Endometrial microvascular endothelial cells (primary cell): ENCODE data around the gene MLKL. TPM values are rescaled to one million over a fixed set of nuclear protein-coding genes. Genes with fewer than 3 reads are reported as not detected.

ENCODE experiments used
- in situ Hi-C: cut with HindIII; loops from 2 replicates; pipeline ENCODE4 v1.10.0; 2017; ENCODE audit warnings: low sequenced_read_pairs, low pct_unique_long_range_greater_than_20kb; ENCODE audit errors: inconsistent ontology term
- total RNA-seq: library from RNA; depleted of rRNA; stranded (reverse); fragments of >200 nt; gene quantifications from one replicate; pipeline ENCODE4 v1.2.3, GENCODE V29; 2015; ENCODE audit errors: inconsistent ontology term

Gene MLKL
- 54.3 TPM for total RNA-seq

DNA sequence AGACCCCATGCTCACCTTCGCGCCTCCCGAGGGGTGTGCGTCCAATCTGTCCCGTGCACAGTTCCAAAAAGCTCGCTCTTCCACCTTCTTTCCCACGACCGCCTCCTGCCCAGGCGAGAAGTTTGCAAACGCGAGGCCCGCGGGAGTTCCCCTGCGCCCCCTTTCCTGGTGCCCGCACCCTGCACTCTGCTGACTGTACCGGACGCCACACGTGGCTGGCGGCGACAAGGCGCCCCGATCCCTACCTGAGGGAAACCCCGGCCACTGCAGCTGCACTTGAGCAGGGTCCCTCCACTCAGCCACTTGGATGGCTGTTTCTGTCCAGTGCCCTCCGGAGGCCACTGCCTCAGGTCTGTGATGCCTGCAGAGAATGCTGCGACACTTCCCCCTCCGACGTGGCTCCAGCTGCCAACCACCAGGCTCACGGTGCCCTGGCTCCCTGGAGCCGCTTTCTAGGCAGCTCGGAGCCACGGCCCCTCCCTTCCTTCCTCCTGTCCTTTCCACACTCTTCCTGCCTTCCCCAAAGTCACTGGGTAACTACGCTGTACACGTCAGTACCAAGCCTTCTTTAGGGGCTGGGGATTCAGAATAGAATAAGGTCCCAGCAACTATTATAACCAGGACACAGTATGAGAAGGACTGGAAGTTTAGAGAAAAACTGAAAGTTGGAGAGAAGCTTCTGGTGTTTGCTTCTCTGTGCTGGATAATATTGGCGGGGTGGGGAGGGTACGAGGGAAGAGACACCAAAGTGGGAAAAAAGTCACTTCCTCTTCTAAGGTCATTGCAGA, at the start of gene MLKL:
Gene MLKL (minus strand): TSS at position 425 of the 788 bp plus-strand sequence. CDS start 5,105 bp downstream, outside the sequence.
- in situ Hi-C loops, result no loop called here

DNA sequence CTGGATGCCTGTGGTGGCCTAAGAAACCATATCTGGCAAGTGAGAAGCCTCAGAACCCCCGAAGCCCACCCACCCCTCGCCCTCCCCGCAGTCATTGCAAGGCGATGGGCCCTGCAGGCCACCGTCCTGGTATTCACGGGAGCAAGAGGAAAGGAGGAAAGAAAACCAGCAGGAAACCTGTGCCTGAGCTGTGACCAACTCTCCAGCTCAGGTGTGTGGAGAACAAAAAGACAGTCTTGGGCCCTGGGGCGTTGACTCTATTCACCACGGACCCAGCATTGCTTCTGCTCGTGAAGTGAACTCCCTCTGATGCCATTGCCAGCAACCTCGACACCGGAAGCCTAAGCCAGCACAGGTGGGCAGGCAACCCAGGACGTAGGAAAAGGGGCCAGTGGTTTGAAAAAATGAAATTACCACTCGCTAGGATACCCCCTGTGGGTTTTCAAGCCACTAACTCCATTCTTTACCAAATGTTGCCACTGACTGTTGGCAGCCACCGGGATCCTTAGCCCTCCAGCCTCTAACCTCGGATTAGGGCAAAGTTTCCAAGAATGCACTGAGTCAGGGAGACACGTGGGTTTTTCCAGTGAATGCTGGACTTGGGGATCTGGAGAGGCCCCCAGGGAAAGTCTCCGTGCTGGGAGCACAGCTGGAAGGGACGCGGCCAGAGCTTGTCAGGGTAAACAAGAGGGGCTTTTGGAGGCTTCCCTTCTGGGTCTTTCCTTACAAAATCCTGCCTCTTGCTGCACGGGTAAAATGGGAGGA, 48.8 kb upstream of the MLKL start:
- in situ Hi-C loops, result no loop called here

DNA sequence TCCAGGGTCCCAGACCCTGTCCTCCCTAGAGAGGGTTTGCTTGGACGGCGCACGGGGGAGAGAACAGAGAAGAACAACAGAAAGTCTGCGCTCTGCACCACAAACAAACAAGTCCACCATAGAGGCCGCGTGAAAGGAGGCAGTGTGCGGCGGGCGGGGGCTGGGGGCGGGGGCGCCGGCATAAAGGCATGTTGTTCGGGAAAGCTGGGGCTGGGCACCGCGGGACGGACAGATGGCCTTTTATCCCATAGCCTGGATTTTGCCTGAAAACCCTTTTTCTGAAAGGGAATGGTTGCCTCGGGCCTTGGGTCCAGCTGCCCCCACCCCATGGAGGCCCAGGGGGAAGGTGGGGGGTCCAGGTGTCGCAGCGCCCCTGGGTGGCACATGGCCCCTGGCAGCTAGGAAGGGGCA, 48.0 kb upstream of the MLKL start:
- in situ Hi-C loops, result no loop called here

DNA sequence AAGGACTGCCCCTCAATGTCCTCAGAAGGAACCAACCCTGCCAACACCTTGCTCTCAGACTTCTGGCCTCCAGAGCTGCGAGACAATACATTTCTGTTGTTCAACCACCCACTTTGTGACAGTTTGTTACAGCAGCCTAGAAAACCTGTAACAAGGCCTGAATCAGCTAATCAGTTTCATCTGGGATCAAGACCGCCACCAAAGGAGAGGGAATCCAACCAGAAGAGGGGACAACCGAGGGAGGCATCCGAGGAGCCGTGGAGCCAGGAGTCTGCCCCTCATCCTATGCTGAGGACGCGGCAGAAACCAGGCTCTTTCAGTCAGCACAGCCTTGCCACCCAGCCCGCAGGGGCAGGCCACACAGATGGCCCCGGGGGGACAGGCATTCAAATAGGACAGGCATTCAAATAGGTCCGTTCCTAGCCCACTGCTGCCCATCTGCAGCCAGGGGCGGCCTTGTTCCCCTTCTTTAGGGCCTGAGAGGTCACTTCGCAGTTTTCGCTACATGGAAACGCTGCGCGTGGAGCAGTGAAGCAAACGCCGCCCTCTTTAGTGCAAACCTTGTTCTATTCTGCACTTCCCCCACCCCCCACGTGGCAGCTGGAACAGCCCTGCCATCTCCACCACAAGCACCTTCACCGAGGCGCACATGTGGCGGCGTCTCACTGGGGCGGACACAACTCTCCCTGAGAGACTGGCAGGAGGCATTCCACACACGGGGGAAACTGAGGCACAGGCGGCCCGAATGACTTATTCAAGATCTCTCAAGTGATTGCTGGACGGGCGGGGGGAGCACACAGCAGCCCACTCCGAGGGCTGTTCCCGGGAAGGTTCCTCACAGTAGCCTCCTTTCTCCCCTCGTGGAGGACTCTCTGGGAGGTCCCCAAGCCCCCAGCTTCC, 47.3 kb upstream of the MLKL start:
- in situ Hi-C loops, result no loop called here

DNA sequence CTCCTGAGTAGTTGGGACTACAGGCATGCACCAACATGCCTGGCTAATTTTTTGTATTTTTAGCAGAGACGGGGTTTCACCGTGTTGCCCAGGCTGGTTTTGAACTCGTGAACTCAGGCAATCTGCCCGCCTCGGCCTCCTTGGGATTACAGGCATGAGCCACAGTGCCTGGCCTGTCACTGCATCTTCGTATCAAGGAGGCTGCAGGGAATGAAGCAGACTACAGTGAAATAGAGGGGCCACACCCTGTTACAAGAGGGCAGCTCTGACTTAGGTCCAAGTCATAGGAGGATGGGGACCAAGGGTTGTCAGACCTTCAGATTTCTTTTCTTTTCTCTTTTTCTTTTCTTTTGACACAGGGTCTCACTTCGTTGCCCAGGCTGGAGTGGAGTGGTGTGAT, 45.3 kb upstream of the MLKL start:
- in situ Hi-C loops, result no loop called here

DNA sequence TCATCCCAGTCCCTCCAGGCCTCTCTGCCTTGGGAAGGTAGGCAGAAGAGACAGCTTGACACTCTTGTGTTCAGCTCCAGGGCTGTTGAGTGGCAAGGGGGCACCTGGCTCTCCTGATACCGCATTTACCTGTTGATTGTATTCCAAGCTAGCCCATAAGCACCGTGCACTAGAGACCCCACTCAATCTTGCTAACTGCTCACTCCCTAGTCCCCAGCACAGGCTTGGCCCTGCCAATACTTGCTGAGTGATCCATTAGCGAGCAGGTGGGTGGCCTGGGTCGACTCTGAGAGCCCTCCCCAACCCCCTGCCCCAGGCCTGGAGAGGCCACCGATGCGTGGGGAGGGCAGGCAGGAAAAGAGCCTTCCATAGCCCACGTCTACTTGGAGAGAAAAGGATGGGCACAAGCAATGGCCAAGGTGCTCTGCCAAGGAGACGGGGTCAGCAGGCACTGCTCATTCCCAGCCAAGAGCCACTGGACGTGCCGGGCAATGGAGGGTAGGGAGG, 44.5 kb upstream of the MLKL start:
- in situ Hi-C loops, result no loop called here

DNA sequence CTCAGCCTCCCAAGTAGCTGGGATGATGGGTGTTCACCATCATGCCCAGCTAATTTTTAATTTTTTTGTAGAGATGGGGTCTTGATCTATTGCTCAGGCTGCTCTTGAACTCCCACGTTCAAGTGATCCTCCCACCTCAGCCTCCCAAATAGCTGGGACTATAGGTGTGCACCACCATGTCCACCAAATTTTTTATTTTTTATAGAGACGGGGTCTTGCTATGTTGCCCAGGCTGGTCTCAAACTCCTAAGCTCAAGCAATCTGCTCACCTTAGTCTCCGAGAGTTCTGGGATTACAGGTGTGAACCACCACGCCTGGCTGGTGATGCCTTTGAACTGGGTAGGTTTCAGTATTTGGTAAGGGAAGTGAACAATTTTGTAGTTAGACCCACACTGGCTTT, 43.9 kb upstream of the MLKL start:
- in situ Hi-C loops, result no loop called here

DNA sequence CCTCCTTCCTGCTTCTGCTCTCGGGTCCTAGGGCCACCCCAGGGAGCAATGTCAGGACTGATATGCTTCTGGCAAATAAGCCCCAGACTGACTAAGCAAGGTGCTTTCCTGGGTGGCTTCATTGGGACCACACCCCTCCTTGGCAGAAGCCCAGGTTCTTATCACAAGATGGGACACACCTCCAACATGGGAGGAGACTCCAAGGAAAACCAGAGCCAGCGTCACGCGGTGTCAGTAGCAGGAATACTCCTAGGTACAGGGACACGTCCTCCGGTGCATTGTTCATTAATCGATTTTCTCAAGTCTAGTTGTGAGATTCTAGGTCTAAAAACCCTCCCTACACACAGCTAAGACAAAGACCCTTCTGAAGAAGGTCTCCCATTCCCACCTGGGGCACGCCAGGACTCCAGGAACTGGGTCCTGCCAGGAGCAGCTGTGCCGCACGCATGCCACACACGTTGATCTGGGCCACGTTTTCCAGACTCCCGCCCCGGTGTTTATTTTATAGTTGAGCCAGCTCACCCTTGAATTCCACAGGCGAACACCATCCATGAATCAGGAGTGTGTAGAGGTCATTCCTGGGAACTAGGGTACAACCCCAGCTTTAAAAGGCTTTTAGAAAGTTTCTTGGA, 43.1 kb upstream of the MLKL start:
- in situ Hi-C loops, result no loop called here

DNA sequence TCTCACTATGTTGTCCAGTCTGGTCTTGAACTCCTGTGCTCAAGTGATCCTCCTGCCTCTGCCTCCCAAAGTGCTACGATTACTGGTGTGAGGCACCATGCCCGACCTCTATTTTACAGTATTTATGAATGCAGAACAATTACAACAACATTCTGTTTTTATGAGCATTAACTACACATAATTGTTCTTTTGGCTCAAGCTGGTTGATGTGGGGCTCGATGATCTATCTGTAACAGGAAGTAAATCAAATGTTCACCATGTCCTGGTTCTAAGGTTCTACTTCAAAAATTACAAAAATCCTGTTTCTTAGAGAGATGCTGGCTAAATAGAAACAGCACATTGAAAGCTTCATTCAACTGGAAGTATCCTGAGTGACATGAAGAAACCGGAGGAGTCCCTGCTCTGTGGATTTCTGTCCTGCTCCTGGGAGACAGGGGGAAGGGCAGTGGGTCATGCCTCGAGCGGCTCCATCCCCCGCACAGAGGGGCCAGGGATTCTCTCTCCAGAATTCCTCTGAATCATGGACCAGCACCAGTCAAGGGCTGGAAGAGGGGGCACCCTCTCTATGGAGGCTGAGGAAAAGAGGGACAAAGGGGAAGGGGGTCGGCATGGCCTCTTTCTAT, 42.5 kb upstream of the MLKL start:
- in situ Hi-C loops, result no loop called here

DNA sequence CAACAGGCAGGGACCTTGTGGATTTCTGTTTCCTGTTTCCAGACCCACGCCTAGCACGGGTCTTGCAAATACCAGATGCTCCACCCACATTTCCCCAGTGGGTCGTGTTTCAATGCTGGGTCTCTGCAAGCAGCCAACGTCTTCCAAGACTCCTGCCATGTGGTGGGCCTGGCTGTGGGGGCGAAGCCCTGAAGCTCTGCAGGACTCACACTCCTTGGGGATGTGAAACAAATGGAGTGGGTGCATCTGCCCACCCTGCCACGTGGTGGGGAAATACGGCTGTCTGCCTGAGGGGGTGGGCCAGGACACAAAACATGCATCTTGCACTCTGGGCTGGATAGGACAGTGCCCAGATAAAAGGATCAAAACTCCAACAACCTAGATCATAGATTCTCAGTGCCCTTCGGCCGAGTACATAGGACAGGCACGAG, 41.4 kb upstream of the MLKL start:
- in situ Hi-C loops, result no loop called here

DNA sequence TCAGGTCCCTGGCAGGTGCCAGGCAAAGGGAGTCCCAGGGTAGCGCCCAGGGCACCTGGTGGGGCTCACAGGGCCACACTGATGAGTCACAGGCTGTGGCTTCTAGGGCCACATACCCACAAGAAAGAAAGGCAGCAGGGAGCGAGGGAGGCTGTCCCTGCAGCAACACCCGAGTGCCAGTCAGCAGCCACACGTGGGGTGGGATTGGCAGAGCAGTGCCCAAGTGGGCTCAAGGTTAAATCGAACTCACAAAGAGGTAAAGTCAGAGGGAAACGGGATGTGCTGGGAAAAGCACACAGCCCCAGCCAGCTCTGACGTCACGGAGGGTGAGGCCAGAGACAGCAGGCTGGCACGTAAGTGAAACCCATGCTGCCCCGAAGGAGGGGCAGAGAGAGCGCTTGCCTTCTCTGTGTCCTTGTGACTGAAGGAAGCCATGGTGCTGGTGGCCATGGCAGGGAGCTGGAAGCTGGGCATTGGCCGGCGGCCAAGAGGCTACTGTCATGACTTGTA, 40.2 kb upstream of the MLKL start:
- in situ Hi-C loops, result no loop called here

DNA sequence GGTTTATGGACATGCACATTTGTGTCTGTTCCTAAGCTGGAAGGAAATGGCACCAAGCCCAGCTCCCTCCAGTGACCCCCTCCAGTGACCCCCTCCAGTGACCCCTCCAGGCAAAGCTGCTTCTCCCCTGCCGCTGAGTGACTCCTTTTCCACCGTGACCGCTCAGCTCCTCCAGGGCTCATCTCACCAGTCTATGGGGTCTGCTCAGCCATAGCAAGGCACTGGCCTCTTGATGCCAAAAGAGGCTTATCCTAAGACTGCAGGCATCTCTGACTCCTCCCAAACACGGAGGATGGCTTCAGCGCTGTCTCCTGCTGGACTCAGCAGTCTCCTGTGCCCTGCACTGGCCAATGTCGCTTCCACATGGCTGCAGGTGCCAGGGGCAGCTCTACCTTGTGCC, 38.6 kb upstream of the MLKL start:
- in situ Hi-C loops, result no loop called here

DNA sequence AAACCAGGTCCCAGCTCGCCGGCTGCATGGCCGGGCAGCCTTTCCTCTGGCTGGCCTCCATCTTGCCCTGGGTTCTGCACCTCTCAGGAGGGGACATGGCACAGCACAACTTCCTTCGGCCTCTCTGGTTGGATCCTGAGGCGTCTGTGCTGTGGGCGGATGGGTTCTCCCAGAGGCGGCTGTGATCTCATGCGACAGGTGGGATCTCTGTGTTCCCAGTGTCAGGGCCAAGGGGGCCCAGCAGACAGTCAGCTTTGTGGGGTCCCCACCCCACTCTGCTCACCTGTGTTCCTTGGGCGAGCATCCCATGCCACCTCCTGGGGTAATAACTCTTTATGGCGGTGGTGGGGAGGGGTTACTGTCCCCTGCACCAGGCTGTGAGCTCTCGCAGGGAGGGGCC, 38.2 kb upstream of the MLKL start:
- in situ Hi-C loops, result no loop called here

DNA sequence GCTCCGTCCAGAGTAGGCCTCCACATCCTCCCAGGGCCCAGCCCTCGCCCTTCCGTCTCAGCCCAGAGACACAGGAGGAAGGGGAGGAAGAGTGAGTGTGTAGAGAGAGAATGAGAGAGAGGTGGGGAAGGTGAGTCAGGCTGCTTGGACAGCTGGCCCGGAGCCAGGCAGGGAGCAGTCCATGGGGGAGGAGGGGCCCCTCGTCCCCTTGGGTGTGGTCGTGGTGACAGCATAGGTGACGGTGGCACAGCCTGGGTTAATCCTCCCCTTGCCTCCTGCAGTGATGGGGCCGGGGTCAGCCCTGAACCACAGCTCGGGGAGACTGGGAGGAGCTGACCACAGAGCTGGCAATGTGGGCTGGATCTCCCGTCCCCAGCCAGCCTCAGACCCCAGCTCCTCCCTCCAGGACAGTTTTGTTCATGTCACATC, 37.5 kb upstream of the MLKL start:
- in situ Hi-C loops, result no loop called here

DNA sequence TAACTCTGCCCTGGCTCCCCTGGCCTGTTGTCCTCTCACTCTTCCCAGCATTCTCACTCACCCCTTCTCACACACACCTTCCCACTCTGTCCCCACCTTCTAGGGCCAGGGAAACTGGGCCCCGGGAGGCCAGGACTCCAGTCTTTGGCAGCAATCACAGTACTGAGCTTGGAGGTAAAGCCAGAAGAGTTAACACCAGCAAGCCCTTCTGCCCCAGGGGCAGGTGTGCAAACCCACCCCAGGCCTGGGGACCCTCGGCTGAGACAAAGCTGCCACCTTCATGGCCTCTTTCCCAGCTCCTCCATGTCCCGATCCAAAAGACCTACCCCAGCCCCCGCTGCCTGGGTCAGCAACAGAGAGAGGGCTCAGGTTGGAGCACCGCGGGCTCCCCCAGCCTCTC, 36.9 kb upstream of the MLKL start:
- in situ Hi-C loops, result no loop called here

DNA sequence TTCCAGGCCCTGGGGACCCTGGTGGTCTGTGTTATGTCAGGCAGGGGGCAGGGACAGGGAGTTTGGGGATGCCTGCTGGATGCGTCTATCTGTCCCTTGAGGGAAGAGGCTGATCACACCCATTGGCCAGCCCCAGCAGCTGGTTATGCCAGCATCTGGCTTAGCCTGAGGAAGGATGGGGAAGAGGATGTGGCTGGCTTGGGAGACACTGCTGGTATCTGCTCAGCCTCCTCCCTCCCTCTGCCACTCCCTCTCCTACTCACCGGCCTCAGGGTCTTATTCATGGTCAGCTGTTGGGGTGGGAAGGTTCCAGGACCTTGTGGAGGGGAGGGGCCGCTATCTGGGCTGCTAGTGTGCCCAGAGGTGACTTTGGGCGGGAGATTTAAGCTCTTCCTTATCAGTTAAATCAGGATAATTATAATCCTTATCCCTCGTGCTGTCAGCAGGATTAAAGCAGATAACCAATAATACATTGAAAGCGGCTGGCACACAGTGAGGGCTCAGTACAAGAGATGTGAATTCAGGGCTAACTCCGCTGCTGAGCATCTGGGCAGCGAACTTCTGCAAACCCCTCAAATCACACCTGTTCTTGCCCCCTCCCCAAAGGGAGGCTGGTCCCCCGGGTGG, 36.0 kb upstream of the MLKL start:
- in situ Hi-C loops, result no loop called here

DNA sequence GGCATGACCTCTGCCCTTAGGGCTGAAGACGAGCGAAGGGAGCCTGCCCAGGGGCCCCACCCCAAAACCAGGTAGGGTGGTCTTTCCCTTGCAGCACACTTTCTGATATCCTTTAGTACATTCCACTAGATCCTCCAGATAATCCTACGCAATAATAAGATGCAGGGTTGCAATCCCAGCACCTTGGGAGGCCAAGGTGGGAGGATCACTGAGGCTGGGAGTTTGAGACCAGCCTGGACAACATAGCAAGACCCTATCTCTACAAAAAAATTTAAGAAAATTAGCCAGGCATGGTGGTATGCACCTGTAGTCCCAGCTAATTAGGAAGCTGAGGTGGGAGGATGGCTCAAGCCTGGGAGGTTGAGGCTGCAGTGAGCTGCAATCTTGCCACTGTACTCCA, 34.9 kb upstream of the MLKL start:
- in situ Hi-C loops, result no loop called here

DNA sequence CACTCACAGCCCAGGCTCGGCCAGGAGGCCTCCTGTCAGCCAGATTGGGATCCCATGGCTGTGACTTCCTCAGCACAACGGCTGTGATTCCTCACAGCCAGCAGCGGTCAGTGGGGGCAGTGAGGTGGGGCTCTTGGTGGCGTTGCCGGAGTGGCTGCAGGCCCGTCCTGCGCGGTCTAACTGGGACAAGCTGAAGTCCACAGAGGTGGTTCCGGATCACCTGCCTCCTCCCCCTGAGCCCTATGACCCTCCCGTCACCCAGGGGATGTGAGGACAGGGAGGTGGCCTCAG, 34.4 kb upstream of the MLKL start:
- in situ Hi-C loops, result no loop called here
